SK-N-MC (cell line): ENCODE data around the gene INSR.

Source experiments
- EZH2 ChIP-seq: fragments of 200-600 bp; sonication (generic); IDR thresholded peaks from one replicate; pipeline ENCODE4 v1.6.1; 2017; ENCODE audit warnings: antibody characterized with exemption
- POLR2AphosphoS5 ChIP-seq: IDR thresholded peaks from 2 replicates; pipeline ENCODE4 v1.6.1; 2012; ENCODE audit warnings: mild to moderate bottlenecking, low read depth, low read length, borderline replicate concordance

DNA sequence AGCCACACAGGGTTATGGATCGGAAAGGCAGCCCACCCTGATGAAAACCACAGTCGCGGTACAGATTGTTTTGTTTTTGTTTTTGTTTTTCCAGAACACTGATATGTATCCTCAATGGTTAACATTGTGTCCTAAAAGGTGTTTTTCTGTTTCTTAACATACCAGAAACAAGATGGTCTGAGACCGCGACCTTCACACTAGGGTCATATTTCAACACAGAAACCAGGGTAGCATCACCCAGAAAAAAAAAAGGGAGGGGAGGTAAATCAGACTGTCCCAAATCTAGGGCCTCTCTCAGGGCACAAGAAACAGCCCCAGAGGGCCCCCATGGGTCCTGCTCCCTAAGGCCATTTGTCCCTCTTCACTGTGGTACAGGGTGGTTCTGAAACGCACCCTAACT is 66.5 kb downstream of the INSR start:
- TF ChIP-seq EZH2 (no peak), POLR2AphosphoS5 (no peak)
